GM18519 (cell line): ENCODE data around the gene SLC39A11.

Experiments used
- ATAC-seq: cut with Tn5 transposase; IDR thresholded peaks from one replicate; pipeline ENCODE4 v1.9.1; 2021; ENCODE audit warnings: mild to moderate bottlenecking, moderate library complexity; ENCODE audit not compliant: unreplicated experiment, low FRiP score

SLC39A11 gene

GRCh38 chr17:72614871-72615626, 477.4 kb downstream of the SLC39A11 start:
- no peak for ATAC-seq

- no peak for ATAC-seq
Measured at GRCh38 chr17:72614476-72614870, 478.0 kb downstream of the SLC39A11 start.

GRCh38 chr17:72613806-72614292, 478.6 kb downstream of the SLC39A11 start:
- no peak for ATAC-seq

- ATAC-seq: no peak
Measured at GRCh38 chr17:72613396-72613795, 479.1 kb downstream of the SLC39A11 start.

- ATAC-seq: no peak
Measured at GRCh38 chr17:72611172-72611571, 481.3 kb downstream of the SLC39A11 start.

GRCh38 chr17:72609501-72609900, 483.0 kb downstream of the SLC39A11 start:
- ATAC-seq: no peak

GRCh38 chr17:72608436-72608835, 484.1 kb downstream of the SLC39A11 start:
- no peak for ATAC-seq

- ATAC-seq: no peak
Measured at GRCh38 chr17:72606656-72607055, 485.8 kb downstream of the SLC39A11 start.

- no peak for ATAC-seq
Measured at GRCh38 chr17:72605543-72605942, 486.9 kb downstream of the SLC39A11 start.

GRCh38 chr17:72604518-72604917, 488.0 kb downstream of the SLC39A11 start:
- no peak for ATAC-seq

GRCh38 chr17:72603420-72604242, 488.9 kb downstream of the SLC39A11 start:
- ATAC-seq: no peak

- ATAC-seq: no peak
Measured at GRCh38 chr17:72602517-72603419, 489.7 kb downstream of the SLC39A11 start.

- ATAC-seq: no peak
Measured at GRCh38 chr17:72600934-72601333, 491.6 kb downstream of the SLC39A11 start.

GRCh38 chr17:72599891-72600290, 492.6 kb downstream of the SLC39A11 start:
- ATAC-seq: no peak

- no peak for ATAC-seq
Measured at GRCh38 chr17:72598695-72599094, 493.8 kb downstream of the SLC39A11 start.

GRCh38 chr17:72597354-72598087, 495.0 kb downstream of the SLC39A11 start:
- no peak for ATAC-seq
